Hepatocyte (in vitro differentiated cells): ENCODE results near the gene MTMR10. TPM values are rescaled to one million over a fixed set of nuclear protein-coding genes. Genes with fewer than 3 reads are reported as not detected.

Source experiments
- DNase-seq: peaks from one replicate; pipeline ENCODE4 v3.0.0-alpha.2; 2016; ENCODE audit warnings: low spot score
- H2AFZ ChIP-seq: fragments of 200-600 bp; sonication (generic); 2 replicates; pipeline ENCODE4 v1.6.0; 2016; ENCODE audit warnings: antibody characterized with exemption, mild to moderate bottlenecking
- H3K27ac ChIP-seq: fragments of 200-600 bp; sonication (generic); 2 replicates; pipeline ENCODE4 v1.5.1; 2016; ENCODE audit warnings: mild to moderate bottlenecking
- H3K27me3 ChIP-seq: fragments of 200-600 bp; sonication (generic); 2 replicates; pipeline ENCODE4 v1.6.1; 2016
- H3K36me3 ChIP-seq: fragments of 200-600 bp; sonication (generic); replicated peaks from 2 replicates; pipeline ENCODE4 v1.5.1; 2016; ENCODE audit warnings: low read depth; ENCODE audit not compliant: insufficient read depth
- H3K4me1 ChIP-seq: fragments of 200-600 bp; sonication (generic); 2 replicates; pipeline ENCODE4 v1.5.1; 2016; ENCODE audit warnings: mild to moderate bottlenecking, moderate library complexity; ENCODE audit not compliant: insufficient read depth
- H3K4me2 ChIP-seq: fragments of 200-600 bp; sonication (generic); 2 replicates; pipeline ENCODE4 v1.6.0; 2016
- H3K4me3 ChIP-seq: fragments of 200-600 bp; sonication (generic); 2 replicates; pipeline ENCODE4 v1.5.1; 2016; ENCODE audit warnings: mild to moderate bottlenecking
- H3K79me2 ChIP-seq: fragments of 200-600 bp; sonication (generic); 2 replicates; pipeline ENCODE4 v1.6.0; 2017; ENCODE audit warnings: mild to moderate bottlenecking
- H3K9me2 ChIP-seq: fragments of 200-600 bp; sonication (generic); replicated peaks from 2 replicates; pipeline ENCODE4 v1.6.0; 2017; ENCODE audit warnings: mild to moderate bottlenecking; ENCODE audit not compliant: insufficient read depth
- H3K9me3 ChIP-seq: fragments of 200-600 bp; sonication (generic); 2 replicates; pipeline ENCODE4 v1.5.1; 2016; ENCODE audit warnings: low read depth, mild to moderate bottlenecking
- H4K20me1 ChIP-seq: fragments of 200-600 bp; sonication (generic); 2 replicates; pipeline ENCODE4 v1.6.0; 2016; ENCODE audit warnings: mild to moderate bottlenecking; ENCODE audit not compliant: insufficient read depth, poor library complexity, severe bottlenecking
- EZH2 ChIP-seq: fragments of 200-600 bp; sonication (generic); IDR thresholded peaks from 2 replicates; pipeline ENCODE4 v1.6.1; 2016; ENCODE audit warnings: antibody characterized with exemption, mild to moderate bottlenecking, borderline replicate concordance
- EZH2phosphoT487 ChIP-seq: fragments of 200-600 bp; sonication (generic); IDR thresholded peaks from one replicate; pipeline ENCODE4 v1.6.1; 2018; ENCODE audit warnings: antibody characterized with exemption, mild to moderate bottlenecking, low read depth, moderate library complexity; ENCODE audit not compliant: unreplicated experiment, severe bottlenecking
- WGBS: methylation state at CpG from one replicate; pipeline ENCODE4 v1.1.6; 2016; ENCODE audit warnings: low lambda C conversion rate; ENCODE audit errors: missing lambda C conversion rate; 5-methylcytosine and 5-hydroxymethylcytosine counted together
- polyA plus RNA-seq: library from polyadenylated mRNA; unstranded; fragments of >200 nt; fragmentation: Nextera tagmentation; extraction: Ambion mirVana; gene quantifications from 2 replicates; pipeline ENCODE4 v1.2.1, GENCODE V29; 2016
- total RNA-seq: library from RNA; depleted of rRNA; stranded (reverse); fragments of >200 nt; gene quantifications from 2 replicates; pipeline ENCODE4 v1.2.3, GENCODE V29; 2014
- TF ChIP-seq, protein P1 (sequence below): fragments of 200-600 bp; sonication (generic); IDR thresholded peaks from 2 replicates; pipeline ENCODE4 v1.5.1; 2016; ENCODE audit warnings: antibody characterized with exemption, mild to moderate bottlenecking; ENCODE audit not compliant: poor library complexity

Gene MTMR10
- total and polyA plus RNA-seq, 2 experiments from 2014 or later = 10.3 to 19.6 TPM

DNA sequence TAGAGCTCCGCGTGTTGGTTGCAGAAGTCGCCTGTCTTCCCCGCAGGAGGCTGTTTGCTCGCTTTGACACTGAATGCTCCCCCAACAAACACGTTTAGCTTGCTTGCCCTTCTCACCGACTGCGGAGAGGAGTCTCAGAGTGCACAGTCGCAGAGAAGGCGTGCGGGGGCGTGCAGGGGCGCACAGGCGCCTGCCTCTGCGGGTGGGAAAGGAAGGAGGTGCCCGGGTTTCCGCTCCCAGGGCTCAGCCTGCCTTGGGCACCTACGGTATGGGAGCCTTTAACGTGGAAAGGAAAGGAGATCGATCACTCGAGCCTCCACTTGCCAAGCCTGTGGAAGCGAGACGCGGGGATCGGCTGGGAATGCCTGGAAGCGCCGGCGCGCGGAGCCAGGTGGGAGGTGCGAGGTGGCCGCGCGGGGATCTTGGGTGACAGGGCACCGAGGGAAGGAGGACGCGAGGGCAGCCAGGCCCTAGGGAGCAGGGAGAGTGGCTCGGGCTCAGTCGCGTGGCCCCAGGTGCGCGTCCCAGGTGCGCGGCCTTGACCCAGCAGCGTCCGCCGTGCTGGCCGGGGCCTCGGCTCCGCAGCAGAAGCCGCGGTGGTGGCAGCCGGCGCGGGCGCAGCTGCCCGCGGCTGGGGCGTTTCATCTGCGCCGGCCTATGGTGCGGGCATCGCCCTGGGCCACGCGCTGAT lies 87.8 kb downstream of the MTMR10 start, which contains the start of gene FAN1:
Gene FAN1, plus strand, starts transcription at position 419 of the 691 bp plus-strand sequence. CDS start 749 bp downstream, outside the sequence.
- H3K9me2 ChIP-seq = no peaks in the 10 kb centered on the region
- no peaks in the 10 kb centered on the region for H4K20me1 ChIP-seq
- H3K27ac ChIP-seq = peak within 1 kb of the TSS; percentile 62
- H2AFZ ChIP-seq = peak within 1 kb of the TSS; percentile 81
- 1% methylated on average over 58 of the region's 65 CpGs for WGBS
- peak; percentile 92 for DNase-seq
- TF ChIP-seq EZH2 (no peak), EZH2phosphoT487 (no peak)
- TF ChIP-seq, protein P1, sequence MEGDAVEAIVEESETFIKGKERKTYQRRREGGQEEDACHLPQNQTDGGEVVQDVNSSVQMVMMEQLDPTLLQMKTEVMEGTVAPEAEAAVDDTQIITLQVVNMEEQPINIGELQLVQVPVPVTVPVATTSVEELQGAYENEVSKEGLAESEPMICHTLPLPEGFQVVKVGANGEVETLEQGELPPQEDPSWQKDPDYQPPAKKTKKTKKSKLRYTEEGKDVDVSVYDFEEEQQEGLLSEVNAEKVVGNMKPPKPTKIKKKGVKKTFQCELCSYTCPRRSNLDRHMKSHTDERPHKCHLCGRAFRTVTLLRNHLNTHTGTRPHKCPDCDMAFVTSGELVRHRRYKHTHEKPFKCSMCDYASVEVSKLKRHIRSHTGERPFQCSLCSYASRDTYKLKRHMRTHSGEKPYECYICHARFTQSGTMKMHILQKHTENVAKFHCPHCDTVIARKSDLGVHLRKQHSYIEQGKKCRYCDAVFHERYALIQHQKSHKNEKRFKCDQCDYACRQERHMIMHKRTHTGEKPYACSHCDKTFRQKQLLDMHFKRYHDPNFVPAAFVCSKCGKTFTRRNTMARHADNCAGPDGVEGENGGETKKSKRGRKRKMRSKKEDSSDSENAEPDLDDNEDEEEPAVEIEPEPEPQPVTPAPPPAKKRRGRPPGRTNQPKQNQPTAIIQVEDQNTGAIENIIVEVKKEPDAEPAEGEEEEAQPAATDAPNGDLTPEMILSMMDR = no peak
- peaks cover 6% of the 10 kb centered on the region for H3K79me2 ChIP-seq
- H3K27me3 ChIP-seq = no peaks in the 10 kb centered on the region
- H3K9me3 ChIP-seq = no peaks in the 10 kb centered on the region
- peak within 1 kb of the TSS; percentile 54 for H3K4me3 ChIP-seq
- no peaks in the 10 kb centered on the region for H3K4me1 ChIP-seq
- H3K36me3 ChIP-seq = no peaks in the 10 kb centered on the region
- peak within 1 kb of the TSS; percentile 78 for H3K4me2 ChIP-seq

GRCh38 chr15:30901889-30902288 lies 89.5 kb downstream of the MTMR10 start:
- Histone ChIP-seq H3K27me3 (no peaks in the 10 kb centered on the region), H3K4me1 (no peaks in the 10 kb centered on the region), H3K4me3 (no peak overlapping the region), H3K79me2 (peaks cover 6% of the 10 kb centered on the region), H3K9me3 (no peaks in the 10 kb centered on the region), H3K27ac (no peak overlapping the region), H2AFZ (no peak overlapping the region), H3K4me2 (no peak overlapping the region), H3K36me3 (no peaks in the 10 kb centered on the region), H4K20me1 (no peaks in the 10 kb centered on the region), H3K9me2 (no peaks in the 10 kb centered on the region)
- 93% methylated on average over 1 of the region's 1 CpG for WGBS
- DNase-seq = no peak
- TF ChIP-seq EZH2 = no peak
- TF ChIP-seq EZH2phosphoT487 = no peak
- TF ChIP-seq, protein P1 = no peak

- Histone ChIP-seq H3K4me1 (no peaks in the 10 kb centered on the region), H3K9me2 (no peaks in the 10 kb centered on the region), H3K4me2 (no peak overlapping the region), H3K27me3 (no peaks in the 10 kb centered on the region), H4K20me1 (no peaks in the 10 kb centered on the region), H2AFZ (no peak overlapping the region), H3K79me2 (no peaks in the 10 kb centered on the region), H3K4me3 (no peak overlapping the region), H3K9me3 (no peaks in the 10 kb centered on the region), H3K27ac (no peak overlapping the region), H3K36me3 (no peaks in the 10 kb centered on the region)
- TF ChIP-seq EZH2 (no peak), EZH2phosphoT487 (no peak)
- TF ChIP-seq, protein P1 = no peak
- 88% methylated on average over 12 of the region's 12 CpGs for WGBS
- DNase-seq = no peak
These were observed 95.2 kb downstream of the MTMR10 start for GRCh38 chr15:30896211-30896606.
